Measurements from ENCODE around the gene DIS3L2.

DIS3L2 gene

GRCh38 chr2:232024457-232024856, 62.9 kb downstream of the DIS3L2 start:
- Histone ChIP-seq H3K27me3 (ENCODE audit: insufficient read depth, poor library complexity, severe bottlenecking) (no peaks in the 10 kb centered on the region), H3K27ac (ENCODE audit: poor library complexity, severe bottlenecking) (no peak overlapping the region), H3K4me3 (ENCODE audit: severe bottlenecking) (no peak overlapping the region), H3K9me3 (ENCODE audit: severe bottlenecking) (no peaks in the 10 kb centered on the region), H3K4me1 (ENCODE audit: insufficient read depth, poor library complexity, severe bottlenecking) (no peaks in the 10 kb centered on the region), H3K36me3 (ENCODE audit: low read depth) (peaks cover 24% of the 10 kb centered on the region)
- no peak for ATAC-seq (ENCODE audit: low read depth)
- TF ChIP-seq CTCF (IDR thresholded peaks at IDR 0.05; ENCODE audit: poor library complexity, severe bottlenecking) = no peak
- no peak for DNase-seq (ENCODE audit: low spot score)

GRCh38 chr2:232026910-232027309, 65.4 kb downstream of the DIS3L2 start:
- no peaks in the 10 kb centered on the region for H3K4me1 ChIP-seq (ENCODE audit: insufficient read depth, poor library complexity, severe bottlenecking)
- ATAC-seq (ENCODE audit: low read depth) (no peak), DNase-seq (ENCODE audit: low spot score) (no peak)
- no peak overlapping the region for H3K4me3 ChIP-seq (ENCODE audit: severe bottlenecking)
- H3K36me3 ChIP-seq (ENCODE audit: low read depth) = peaks cover 34% of the 10 kb centered on the region
- no peak for TF ChIP-seq CTCF (IDR thresholded peaks at IDR 0.05; ENCODE audit: poor library complexity, severe bottlenecking)
- H3K27me3 ChIP-seq (ENCODE audit: insufficient read depth, poor library complexity, severe bottlenecking) = no peaks in the 10 kb centered on the region
- no peaks in the 10 kb centered on the region for H3K9me3 ChIP-seq (ENCODE audit: severe bottlenecking)
- no peak overlapping the region for H3K27ac ChIP-seq (ENCODE audit: poor library complexity, severe bottlenecking)

- ATAC-seq (ENCODE audit: low read depth) (no peak), DNase-seq (ENCODE audit: low spot score) (no peak)
- peaks cover 34% of the 10 kb centered on the region for H3K36me3 ChIP-seq (ENCODE audit: low read depth)
- TF ChIP-seq CTCF (IDR thresholded peaks at IDR 0.05; ENCODE audit: poor library complexity, severe bottlenecking) = no peak
- peaks cover 1% of the 10 kb centered on the region for H3K9me3 ChIP-seq (ENCODE audit: severe bottlenecking)
- no peak overlapping the region for H3K4me3 ChIP-seq (ENCODE audit: severe bottlenecking)
- no peaks in the 10 kb centered on the region for H3K27me3 ChIP-seq (ENCODE audit: insufficient read depth, poor library complexity, severe bottlenecking)
- H3K27ac ChIP-seq (ENCODE audit: poor library complexity, severe bottlenecking) = no peak overlapping the region
- no peaks in the 10 kb centered on the region for H3K4me1 ChIP-seq (ENCODE audit: insufficient read depth, poor library complexity, severe bottlenecking)
Observed at GRCh38 chr2:232027530-232027929, 66.0 kb downstream of the DIS3L2 start.

- Histone ChIP-seq H3K4me3 (ENCODE audit: severe bottlenecking) (no peak overlapping the region), H3K27ac (ENCODE audit: poor library complexity, severe bottlenecking) (no peak overlapping the region), H3K9me3 (ENCODE audit: severe bottlenecking) (peaks cover 1% of the 10 kb centered on the region), H3K36me3 (ENCODE audit: low read depth) (peaks cover 34% of the 10 kb centered on the region), H3K4me1 (ENCODE audit: insufficient read depth, poor library complexity, severe bottlenecking) (no peaks in the 10 kb centered on the region), H3K27me3 (ENCODE audit: insufficient read depth, poor library complexity, severe bottlenecking) (no peaks in the 10 kb centered on the region)
- no peak for TF ChIP-seq CTCF (IDR thresholded peaks at IDR 0.05; ENCODE audit: poor library complexity, severe bottlenecking)
- DNase-seq (ENCODE audit: low spot score) (no peak), ATAC-seq (ENCODE audit: low read depth) (no peak)
Observed at GRCh38 chr2:232028071-232028470, 66.6 kb downstream of the DIS3L2 start.

GRCh38 chr2:232028631-232029030, 67.1 kb downstream of the DIS3L2 start:
- H3K36me3 ChIP-seq (ENCODE audit: low read depth) = peaks cover 34% of the 10 kb centered on the region
- peaks cover 1% of the 10 kb centered on the region for H3K9me3 ChIP-seq (ENCODE audit: severe bottlenecking)
- no peak overlapping the region for H3K27ac ChIP-seq (ENCODE audit: poor library complexity, severe bottlenecking)
- no peaks in the 10 kb centered on the region for H3K27me3 ChIP-seq (ENCODE audit: insufficient read depth, poor library complexity, severe bottlenecking)
- no peaks in the 10 kb centered on the region for H3K4me1 ChIP-seq (ENCODE audit: insufficient read depth, poor library complexity, severe bottlenecking)
- no peak for TF ChIP-seq CTCF (IDR thresholded peaks at IDR 0.05; ENCODE audit: poor library complexity, severe bottlenecking)
- ATAC-seq (ENCODE audit: low read depth) = no peak
- H3K4me3 ChIP-seq (ENCODE audit: severe bottlenecking) = no peak overlapping the region
- DNase-seq (ENCODE audit: low spot score) = no peak
